SH-SY5Y (cell line): ENCODE measurements around the gene MRC1.

Source experiments
- GATA2 ChIP-seq: IDR thresholded peaks from 2 replicates; pipeline ENCODE4 v1.6.1; 2011; ENCODE audit warnings: mild to moderate bottlenecking, low read depth, low read length
- GATA3 ChIP-seq: IDR thresholded peaks from 2 replicates; pipeline ENCODE4 v1.6.1; 2011; ENCODE audit warnings: low read depth, mild to moderate bottlenecking, low read length, moderate library complexity

- TF ChIP-seq GATA3 (no peak), GATA2 (no peak)
Observed at GRCh38 chr10:17795083-17795482, 14.1 kb upstream of the MRC1 start.
